GM19467 (cell line): ENCODE measurements around the gene ZNF592.

Source experiments
- ATAC-seq: cut with Tn5 transposase; IDR thresholded peaks from one replicate; pipeline ENCODE4 v1.9.1; 2021; ENCODE audit warnings: mild to moderate bottlenecking, moderate library complexity; ENCODE audit not compliant: unreplicated experiment

Gene ZNF592

DNA sequence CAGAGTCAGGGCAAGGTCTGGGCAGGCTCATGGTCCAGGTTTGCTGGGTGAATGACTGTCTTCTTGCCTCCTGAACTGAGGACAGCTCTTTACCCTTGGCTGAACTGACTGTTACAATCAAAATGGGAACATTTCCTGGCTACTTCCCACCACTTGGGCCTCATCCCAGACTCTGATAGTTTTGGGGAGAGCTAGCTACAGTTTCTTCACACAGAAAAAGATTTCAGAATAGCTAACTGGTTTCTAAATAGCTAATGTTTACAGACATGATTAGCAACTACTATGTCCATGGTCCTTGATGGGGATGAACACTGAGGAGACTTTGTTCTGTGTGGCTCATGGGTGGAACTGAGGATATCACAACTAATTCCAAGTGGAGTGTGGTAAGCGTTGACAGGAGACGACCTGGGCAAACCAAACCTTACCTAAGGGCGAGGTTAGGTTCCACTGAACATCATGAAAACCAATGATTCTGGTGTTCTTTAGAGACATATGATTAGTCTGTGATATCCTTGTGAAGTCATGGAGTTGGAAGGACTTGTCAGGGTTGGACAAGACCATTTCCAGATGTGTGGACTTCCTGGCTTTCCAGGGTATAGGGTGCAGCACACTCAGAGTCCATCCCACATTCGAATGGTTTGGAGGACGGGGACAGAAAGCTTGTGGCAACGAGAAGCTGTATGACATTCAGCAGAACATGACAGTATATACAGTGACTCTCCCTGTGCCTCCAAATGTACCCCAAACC lies 76.0 kb downstream of the ZNF592 start:
- no peak for ATAC-seq

DNA sequence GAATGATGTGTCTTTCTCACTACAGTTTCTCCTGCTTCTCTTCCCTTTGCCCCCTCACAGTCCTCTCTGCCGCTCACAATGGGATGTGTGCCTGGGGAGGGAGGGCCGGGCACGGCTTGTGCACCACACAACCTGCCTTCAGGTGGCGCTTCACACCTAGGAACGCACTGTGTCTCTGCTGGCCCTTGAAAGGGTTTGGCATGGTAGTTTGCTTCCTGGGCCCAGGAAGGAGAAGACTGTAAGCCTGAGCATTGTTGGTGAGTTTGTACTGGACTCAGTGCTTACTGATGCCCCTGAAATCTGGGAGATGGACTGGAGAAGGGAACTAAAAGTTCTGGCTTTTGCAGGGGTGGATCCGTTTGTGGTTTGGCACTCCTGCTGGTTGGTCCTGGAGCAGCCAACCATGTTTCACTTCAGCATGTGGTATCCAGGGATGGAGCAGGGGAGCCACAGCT lies 78.0 kb downstream of the ZNF592 start:
- ATAC-seq = no peak

DNA sequence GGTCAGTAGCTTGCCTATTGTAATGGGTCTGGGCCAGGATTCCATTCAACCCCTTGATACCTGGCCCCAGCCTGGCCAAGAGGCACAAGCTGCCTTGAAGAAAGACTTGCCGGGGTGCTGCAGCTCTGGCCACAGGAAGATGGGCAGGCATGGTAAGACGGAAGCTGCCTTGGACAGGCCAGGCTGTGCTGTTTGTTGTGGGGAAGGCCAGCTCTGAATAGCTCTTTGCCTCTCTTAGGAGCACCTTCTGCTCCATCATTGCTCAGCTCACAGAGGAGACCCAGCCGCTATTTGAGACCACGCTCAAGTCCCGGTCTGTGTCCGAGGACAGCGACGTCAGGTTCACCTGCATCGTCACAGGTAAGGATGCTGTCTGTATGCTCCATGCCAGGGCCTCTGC lies 78.9 kb downstream of the ZNF592 start:
- no peak for ATAC-seq

DNA sequence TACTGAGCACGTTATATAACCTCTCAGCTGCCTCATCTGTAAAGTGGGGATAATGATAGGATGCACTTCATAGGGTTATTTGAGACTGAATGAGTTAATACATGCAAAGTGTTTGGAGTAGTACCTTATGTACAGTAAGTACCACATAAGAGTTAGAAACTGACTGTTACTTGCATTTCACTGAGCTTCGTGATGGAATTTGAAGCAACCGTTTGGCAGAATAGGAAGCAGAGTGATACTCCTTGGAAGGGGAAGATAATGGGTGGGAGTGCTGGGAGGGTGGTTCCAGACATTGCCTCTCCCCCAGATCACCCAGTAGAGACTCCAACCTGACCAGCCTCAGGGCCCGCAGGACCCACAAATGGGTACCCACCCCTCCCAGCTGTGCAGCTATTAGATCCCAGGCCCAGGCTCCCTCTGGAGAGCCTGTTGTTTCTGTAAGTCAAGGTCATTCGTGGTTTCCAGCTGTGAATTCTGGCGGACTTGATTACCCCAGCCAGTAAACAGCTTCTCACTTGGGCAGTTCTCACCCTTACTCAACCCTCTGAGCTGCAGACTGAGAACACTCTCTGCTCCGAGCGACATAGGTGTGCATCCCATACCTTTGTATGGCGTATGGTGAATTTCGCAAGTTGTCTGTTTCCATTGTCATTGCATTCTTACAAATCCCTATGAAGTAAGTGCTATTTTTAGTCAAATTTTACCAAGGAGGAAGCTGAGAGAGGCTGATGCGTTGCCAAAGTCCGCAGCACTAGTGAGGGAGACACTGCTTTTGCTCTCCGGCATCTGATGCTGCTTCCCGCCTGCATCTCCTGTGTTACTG lies 79.9 kb downstream of the ZNF592 start:
- no peak for ATAC-seq

DNA sequence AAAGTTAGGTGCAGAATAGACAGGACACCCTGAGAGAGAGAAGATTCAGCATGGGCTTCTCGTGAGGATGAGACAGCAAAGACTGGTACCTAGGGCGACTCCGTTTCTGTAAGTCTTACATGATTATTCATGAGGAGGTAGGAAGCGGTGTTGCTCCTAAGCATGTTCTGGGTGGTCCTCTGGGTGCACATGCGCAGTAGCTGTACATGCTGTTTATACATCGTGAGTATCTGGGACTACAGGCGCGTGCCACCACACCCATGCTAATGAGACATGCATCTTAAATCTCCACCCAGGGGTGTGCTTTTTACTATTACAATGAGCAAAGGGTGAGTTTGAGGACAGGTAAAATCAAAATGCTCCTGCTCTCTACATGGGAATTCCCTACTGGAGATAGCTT lies 81.0 kb downstream of the ZNF592 start:
- no peak for ATAC-seq

DNA sequence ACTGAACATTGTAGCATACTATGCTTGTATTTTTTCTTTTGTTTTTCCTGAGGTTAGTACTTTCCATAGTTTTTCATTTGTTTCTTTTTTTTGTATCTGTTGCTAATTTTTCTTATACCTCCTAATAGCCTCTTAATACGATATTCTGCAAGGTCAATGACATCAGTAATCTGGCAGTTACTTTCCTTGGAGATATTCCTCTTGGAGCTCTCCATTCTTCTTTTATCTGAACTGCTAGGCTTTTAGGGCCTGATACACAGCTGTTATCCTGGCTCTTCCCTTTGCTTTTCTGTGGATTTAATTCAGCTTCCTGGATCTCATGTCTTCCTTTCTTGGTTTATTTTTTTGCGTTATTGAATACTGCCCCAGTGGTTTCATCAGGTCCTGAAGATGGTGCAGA lies 81.6 kb downstream of the ZNF592 start:
- no peak for ATAC-seq

DNA sequence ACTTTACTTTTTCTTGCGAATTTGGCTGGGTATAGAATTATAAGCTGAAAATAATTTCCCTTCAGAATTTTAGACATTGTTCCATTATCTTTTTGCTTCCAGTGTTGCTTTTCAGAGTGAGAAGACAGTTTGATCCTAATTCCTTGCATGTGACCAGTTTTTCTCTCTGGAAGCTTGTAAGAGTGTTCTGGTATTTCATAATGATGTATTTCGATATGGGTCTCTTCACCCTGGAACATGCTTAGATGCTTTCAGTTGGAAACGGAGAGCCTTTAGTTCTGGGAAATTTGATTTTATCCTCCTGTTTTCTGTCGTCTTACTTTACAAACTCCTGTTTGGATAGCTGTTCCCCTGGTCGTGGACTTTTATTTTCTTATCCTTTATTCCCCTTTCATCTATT lies 82.6 kb downstream of the ZNF592 start:
- no peak for ATAC-seq

DNA sequence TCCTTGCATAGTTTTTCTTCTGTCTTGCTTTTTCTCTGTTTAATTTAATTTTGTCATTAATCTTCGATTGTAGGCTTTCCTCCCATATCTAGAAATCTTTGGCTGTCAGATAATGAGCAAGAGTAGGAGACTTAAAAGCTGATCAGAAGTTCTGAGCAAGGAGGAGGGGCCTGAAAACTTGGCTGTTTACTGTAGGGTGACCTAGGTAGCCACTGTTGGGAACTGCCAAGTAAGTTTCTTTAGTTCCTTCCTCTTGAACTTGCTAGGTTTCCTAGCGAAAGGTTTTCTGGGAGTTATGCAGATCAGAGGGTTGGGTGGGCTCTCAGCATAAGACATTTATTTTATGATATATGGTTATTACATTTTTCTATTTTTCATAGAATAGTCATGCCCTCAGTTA lies 83.2 kb downstream of the ZNF592 start:
- ATAC-seq = no peak

DNA sequence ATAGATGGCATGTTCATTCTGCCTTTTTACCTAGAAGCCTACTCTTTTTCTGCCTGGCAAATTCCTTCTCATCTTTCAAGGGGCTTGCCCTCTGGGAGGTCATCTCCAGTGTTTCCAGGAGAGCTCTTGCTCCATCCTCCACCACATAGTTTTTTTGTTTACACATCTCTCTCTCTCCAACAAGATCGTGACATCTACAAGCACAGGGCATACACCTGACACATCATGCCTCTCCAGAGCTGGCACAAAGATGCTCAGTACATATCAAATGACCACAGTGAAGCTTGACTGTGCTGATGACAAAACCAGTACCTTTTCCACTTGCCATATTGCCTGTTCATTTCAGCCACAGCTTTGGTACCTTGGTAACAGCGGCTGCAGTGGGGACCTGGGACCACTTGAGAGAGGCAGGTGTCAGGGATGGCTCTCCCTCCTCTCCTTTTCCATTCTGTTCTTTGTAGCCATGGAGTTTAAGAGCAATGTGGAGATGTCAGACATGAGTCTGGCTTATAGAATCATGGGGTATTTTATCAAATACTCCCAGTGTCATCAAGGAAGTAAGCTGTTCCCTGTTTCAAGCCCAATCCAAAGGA lies 84.2 kb downstream of the ZNF592 start:
- ATAC-seq = no peak

DNA sequence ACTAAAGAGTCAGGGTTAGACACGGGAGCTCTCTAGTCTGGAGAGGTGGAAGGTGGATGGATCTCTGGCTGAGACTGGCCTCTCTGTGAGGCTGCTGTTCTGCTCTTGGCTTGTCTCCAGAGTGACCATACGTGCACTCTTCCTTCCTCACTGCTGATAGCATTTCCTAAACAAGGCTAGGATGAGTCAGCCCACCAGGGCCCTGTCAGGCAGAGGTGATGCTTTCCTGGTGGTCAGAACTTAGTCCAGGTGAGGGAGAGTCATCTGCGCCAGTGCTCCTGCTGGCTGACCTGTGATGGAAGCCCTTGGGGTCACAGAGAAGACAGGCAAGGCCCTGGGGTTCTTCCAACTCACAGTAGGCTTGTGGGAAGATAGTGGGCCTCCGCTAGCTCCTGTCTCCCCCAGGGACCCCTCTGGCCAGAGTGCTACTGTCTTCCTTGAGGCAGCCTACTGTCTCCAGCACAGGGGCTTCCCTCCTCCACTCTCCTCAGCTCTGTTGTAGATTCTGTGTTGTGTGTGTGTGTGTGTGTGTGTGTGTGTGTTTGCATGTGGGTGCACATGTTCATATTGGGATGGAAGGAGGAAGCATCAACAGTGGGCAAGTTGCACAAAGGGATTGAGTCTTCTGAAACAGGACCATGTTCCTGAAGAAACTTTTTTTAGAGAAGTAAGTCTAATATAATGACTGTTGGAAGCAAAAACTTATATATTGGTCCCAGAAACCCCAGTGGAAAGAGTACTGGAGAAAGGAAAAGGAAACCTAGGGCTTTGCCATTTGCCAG lies 85.2 kb downstream of the ZNF592 start:
- no peak for ATAC-seq

DNA sequence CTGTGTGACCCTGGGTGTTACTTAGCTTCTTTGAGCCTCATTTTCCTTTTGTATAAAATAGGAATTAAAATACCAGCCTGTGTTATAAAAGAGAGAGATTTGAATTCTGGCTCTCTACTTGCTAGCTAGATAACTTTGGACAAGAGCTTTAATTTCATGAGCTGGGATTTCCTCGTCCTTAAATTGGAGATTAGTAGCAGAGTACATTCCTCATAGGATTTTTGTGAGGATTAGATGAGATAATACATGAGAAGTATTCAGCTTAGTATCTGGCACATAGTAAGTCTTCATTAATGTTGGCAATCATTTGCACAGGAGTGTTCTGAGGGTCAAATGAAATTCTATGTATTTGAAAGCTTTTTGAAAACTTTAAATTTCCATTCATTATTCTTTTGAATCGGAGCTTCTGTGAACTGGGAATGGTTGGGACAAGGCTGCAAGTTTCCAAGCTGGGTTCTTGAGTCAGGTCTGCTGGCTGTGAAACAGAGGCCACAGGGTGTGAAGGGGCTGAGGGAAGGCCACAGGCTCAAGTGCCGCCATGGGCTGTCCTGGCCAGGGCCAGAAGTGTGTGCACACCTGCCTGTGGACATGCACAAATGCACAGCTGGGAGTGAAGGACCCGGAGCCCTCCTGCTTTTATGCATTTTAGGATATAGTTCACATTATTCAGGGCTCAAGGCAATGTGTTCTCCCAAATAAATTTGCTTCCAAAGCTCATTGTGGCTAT lies 86.0 kb downstream of the ZNF592 start:
- ATAC-seq = no peak

DNA sequence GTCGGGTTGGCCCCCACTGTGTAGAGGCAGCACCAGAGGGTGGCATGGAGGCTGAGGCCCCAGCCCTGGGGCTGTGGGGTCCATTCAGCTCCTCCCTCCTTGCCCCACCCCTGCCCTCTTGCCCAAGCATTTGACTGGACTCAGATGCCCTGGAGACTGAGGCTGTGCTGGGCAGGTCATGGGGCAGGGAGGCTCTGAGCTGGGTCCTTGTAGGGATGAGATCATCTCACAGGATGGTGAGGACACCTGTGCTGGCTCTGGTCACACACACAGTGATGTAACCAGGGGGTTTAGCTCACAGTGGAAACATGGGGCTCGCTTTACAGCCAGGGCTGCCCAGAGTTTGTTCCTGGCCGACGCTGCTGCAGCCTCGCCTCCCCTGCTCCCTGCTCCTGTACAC lies 86.6 kb downstream of the ZNF592 start:
- no peak for ATAC-seq

DNA sequence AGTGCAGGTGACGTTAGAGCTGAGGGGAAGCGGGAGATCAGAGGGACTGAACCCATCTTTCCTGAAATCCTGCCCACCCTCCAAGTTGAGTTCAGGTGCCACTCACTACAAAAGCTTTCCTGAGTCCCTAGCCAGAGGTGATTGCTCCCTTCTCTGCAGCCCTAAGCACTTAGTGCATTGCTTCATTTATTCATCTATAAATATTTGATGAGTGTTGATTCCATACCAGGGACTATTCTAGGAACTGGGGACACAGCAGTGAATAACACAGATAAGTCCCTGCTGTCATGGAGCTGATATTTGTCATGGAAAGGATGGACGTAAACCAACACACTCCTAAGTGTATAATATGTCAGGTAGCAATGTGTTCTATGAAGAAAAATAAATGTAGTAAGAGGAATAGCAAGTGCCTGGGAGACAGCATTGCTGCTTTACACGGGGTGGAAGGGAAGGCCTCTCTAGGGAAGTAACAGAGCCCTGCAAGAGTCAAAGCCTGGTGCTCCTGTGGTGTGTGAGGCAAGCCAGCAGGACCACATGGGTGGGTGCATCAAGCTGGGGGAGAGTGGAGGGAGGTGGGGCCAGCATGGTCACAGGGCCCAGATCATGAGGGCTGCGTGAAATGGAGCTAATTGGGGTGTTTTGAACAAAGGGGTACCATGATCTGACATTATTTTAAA lies 87.4 kb downstream of the ZNF592 start:
- ATAC-seq = no peak

DNA sequence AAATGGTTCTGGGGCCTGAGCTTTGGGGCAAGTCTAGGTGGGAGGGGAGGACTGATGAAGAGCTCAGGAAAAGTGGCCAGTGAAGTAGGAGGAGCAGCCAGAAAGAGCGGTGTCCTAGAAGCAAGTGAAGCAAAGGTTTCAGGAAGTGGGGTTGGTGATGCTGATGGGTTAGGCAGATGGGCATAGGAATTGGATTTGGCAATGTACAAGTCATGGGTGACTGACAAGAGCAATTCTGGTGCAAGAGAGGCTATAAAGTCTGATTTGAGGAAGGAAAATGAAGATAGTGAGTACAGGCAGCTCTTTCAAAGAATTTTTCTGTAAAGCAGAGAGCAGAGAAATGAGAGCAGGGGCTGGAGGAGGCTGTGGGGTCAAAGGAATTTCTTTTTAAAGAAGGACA lies 88.5 kb downstream of the ZNF592 start:
- ATAC-seq = no peak

DNA sequence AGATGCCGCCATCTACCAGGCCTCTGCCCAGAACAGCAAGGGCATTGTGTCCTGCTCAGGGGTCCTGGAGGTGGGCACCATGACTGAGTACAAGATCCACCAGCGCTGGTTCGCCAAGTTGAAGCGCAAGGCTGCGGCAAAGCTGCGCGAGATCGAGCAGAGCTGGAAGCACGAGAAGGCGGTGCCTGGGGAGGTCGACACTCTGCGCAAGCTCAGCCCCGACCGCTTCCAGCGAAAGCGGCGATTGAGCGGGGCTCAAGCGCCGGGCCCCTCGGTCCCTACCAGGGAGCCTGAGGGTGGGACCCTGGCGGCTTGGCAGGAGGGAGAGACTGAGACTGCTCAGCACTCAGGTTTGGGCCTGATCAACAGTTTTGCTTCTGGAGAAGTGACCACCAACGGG lies 91.3 kb downstream of the ZNF592 start:
- no peak for ATAC-seq

DNA sequence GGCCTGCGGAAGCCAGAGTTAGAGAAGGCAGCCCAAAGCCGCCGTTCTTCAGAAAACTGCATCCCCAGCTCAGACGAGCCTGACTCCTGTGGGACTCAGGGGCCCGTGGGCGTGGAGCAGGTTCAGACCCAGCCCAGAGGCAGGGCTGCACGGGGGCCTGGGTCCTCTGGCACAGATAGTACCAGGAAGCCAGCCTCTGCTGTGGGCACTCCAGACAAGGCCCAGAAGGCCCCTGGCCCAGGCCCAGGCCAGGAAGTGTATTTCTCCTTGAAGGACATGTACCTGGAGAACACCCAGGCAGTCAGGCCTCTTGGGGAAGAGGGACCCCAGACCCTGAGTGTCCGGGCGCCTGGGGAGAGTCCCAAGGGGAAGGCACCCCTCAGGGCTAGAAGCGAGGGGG lies 91.9 kb downstream of the ZNF592 start:
- no peak for ATAC-seq

DNA sequence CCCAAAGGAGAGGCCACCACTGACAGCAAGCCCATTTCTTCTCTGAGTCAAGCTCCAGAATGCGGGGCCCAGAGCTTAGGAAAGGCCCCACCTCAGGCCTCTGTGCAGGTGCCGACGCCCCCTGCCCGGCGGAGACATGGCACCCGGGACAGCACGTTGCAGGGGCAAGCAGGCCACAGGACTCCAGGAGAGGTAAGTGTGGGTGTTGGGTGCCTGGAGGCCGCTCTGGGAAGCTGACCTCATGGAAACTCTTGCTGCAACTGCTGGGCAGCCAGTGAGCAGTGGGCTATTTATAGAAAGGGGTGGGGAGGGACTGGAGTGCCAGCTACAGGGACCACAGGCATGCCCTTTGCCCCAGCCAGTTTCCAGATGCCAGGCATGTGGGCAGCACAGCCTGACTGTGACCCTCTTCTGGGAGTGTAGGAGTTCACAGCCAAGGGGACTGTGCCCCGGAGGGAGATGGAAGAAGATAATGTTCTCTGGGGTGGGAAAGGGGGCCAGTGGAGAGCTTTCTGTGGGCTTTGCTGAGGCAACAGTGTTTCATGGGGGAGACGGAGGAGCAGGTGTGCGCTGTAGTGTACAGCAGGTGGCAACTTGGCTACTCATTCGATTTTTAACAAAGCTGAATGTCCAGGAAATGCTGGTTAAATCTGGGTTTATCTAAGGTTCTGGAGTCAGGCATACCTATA lies 92.5 kb downstream of the ZNF592 start:
- ATAC-seq = no peak

DNA sequence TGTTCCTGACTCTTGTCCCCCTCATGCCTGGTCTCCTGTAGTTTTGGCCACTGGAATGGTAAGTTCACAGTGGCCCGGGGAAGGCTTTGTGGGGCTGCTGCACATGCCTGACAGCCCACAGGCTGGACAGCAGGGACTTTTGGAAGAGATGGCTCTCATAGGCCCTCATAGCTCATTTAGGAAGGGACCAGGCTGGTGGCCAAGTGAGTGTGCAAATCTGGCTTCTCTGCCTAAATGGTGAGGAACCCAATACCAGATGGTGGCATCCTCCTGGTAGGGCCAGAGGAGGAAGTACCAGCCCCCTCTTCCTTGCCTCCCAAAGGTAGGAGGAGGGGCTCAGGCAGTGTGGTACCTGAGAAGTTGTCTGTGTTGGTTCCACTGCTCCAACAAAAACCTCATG lies 94.4 kb downstream of the ZNF592 start:
- no peak for ATAC-seq

DNA sequence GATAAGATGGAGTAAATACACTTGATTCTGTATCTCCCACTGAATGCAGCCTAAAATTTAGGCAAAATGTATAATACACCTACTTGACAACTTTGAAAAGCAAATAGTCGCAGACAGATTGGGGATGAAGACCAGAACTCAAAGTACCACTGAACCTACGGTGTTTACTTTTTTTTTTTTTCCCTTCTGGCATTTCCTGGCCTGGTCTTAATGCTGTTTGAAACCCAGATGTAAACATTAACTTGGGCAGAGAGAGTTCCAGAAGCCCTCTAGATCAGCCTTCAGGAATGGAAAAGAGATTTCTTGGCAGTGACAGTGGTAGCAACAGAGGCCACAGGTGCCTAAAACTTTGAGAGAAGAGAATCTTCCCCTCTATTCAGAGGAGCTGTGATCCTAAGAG lies 96.6 kb downstream of the ZNF592 start:
- no peak for ATAC-seq
